NCI-H82 (cell line): ENCODE results near the gene KDM3B.

Experiments
- DNase-seq: peaks from one replicate; lab custom pipeline; 2025; lab: John Stamatoyannopoulos, UW

The KDM3B gene

DNA sequence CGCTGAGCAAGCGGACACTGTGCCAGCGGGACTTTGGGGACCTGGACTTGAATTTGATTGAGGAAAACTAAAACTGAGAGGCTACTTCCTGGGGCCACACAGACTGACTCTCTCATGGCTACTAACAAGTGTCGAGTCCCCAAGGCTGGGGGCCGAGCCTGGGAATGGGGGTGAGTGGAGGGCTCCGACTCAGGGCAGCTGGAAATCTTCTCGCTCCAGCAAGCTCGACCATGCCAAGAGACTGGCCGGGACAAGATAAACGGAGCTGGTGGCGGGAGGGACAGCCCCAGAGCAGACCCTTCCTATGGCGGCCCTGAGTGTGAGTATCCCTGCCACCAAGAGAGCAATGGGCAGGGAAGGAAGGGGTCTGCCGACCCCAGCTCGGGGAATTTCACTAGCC, 5.6 kb upstream of the KDM3B start:
- DNase-seq, result no peak

DNA sequence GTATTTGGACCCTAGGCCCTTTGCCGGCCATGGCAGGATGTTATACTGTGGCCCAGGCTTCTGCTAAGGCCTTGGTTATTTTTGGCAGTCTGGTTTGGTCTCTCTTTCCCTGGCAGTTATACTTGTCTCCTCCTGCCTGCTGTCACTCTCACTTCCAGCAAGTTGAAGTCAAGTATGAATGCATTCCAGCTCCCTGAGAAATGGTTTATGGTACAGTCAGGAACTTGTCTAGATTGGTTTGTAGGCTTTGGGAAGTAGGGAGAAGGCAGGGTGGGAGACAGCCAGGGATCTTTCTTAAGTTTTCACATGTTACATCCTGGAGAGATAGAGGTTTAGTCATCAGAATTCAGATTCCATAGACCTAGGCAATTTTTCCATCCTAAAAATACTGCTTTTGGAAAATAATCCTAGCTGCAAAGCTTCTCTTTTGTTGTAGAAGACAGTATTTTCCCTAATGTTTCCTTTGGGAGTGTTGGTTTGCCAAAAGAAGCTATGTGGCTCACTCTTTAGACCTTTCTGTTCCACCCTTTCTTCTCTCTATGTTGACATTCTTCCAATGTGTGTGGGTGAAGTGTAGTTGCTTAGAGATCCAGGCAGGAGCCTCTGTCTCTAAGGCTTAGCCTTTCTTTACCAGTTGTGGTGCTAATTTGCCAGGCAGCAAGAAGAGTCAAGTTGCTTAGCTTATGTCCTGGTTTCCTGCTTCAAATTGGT, 2.5 kb upstream of the KDM3B start:
- no peak for DNase-seq

DNA sequence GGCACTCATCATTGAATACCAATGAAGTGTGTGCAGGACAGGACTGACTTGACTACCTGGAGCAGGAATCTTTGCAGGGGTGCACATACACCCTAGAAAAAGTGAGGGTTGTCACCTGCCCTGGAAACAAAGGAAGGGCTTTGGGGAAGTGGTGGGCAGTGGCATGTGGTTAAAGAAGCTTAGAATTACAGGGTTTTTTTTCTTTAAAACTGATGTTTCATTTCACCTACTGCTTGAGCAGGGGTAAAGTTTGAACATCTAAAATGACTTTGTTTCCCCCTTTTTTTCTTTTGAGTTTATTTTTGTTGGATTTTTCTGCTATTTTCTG, 2.0 kb upstream of the KDM3B start:
- DNase-seq, result no peak

DNA sequence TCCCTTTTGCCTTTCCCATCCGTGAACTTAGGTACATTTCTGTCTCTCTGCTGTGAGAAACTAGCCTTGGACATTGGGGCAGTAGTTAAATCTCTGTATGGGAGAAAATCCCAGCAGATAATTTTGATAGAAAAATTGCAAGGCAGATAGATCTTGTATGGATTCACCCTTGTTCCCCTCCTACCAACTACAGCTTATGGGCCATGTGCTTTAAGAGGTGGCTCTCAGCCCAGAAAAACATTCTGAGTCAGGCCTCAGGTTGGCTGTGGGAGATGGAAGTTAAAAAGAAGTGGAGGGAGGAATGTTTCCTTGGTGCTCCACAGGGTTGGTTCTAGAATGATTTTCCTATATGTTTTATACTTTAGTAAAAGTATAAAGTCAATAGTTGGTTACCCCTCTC, 1.4 kb upstream of the KDM3B start:
- no peak for DNase-seq

DNA sequence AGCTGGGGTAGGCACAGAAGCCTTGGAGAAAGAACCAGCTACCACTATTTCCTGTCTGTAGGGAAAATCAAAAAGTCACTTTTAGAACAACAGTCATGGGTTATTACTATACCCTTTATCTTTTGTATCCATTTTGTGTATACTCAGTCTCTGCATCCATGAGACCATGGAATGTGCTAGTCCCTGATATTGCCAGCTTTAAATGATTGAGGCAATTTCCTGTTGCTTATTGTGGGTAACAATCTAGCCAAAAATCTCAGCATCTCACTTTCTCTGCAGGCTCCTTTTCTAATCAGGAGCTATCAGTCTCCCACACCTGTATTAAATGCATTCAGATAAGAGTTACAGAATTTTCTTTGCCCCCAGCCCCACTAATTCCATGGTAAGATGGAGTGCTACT, 968 bp upstream of the KDM3B start:
- DNase-seq, result no peak

DNA sequence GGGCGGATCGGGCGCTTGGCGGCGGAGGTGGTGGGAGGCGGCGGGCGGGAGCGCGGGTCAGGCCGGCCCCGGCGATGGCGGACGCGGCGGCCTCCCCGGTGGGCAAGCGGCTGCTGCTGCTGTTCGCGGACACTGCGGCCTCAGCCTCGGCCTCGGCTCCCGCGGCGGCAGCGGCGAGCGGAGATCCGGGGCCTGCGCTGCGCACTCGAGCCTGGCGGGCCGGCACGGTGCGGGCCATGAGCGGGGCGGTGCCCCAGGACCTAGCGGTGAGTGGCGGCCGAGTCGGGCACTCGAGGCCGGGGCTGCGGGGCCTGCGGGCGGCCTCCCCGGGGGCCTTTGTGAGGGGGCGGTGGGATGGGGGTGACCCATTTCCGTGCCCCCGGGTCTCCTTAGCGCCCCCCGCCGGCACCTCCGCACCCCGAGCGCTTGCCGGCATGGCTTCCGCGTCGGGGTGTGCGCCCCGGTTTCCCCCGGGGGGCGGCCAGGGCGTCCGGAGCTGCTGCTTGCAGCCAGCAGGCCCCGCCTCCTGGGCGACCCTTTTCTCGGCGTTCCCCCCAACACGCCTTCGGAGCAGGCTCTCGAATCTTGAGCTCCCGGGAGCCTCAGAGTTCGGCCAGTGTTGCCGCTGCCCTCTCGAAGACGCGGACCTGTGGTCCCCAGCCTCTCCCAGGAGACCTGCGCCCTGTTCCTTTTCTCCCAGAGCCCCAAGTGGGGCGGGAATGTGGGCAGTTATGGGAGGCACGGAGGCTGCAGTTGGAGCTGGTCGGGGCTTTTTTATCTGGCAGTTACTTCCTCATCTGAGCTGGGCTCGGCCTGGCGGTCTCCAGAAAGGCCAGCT, 456 bp downstream of the KDM3B start:
- DNase-seq, result peak; percentile 57

DNA sequence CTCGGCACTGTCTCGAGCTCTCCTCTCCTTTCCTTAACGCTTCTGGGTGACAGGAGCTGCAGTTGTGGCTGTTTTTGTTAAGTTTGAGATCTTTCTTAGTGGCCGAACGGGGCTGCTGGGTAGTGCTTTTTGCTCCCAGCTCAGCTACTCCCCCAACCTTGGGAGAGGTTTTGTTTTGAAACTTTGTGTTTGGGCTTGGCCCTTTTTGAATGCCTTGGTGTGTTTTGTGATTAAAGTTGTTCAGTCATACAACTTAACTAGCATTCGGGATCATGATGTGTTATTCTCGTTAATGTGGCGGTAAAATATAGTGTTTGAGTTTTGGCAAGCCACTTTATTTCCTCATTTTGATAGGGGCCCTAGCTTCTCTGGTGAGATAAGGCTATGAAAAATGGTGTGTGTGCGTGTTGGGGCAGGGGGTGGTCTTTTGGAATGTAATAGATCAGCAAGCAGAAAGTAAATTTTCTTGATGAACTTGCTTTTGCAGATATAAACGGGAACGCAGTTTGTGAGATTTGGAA, 1.1 kb downstream of the KDM3B start:
- DNase-seq, result no peak

DNA sequence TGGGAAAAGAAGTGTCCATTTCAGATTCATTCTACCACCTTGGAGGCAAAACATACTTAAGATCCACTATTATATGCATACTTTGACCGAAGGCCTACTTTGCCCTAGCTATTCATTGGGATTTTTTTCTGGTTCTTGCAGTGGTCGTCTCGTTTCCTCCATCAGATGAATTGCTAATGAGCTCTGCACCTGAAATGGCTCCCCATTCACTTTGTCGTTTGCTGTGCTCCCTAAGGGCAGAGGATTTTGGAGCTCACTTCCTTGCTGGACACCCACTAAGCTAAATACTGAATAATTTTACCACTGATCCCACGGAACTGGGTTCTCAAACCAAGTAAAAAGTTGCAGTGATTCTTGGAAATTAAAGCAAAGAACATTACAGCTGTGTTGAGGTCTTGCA, 1.9 kb downstream of the KDM3B start:
- no peak for DNase-seq

DNA sequence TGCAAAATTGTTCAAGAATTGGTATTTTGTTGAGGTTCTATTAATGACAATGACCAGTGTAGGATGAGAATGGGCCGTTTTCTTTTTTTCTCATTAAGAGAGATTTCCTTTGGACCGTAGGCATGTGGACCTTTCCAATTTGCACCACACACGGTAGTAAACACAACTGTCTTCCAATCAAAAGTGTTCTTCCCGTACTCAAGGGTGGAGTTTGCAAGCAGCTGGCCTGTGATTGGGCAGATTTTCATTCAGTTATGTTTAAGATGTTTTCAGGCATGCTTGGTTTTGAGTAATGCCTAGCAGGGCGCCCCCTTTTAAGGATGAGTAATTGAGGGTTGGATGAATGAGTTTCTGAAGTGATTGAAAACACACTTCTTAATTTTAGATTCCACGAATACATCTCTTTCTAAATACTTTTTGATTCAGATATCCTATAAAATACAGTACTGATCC, 2.5 kb downstream of the KDM3B start:
- peak; percentile 63 for DNase-seq

DNA sequence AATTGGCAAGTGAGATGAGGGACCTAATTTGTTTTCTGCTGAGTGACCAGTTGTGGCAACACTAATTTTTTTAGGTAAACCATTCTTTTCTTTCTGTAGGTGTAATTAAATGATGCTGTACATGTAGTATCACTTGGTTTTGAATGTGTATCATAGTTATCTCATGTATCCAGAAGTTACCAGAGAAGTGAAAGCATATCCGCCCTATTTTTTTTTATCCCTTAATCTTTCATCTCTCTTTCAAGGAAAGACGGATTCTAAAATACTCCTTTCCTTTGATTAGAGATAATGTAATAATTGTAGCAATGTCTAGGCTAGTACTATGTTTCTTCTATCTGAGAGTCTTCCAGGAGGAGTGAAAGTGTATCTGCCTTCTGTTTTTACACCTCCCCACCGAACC, 7.1 kb downstream of the KDM3B start:
- no peak for DNase-seq

DNA sequence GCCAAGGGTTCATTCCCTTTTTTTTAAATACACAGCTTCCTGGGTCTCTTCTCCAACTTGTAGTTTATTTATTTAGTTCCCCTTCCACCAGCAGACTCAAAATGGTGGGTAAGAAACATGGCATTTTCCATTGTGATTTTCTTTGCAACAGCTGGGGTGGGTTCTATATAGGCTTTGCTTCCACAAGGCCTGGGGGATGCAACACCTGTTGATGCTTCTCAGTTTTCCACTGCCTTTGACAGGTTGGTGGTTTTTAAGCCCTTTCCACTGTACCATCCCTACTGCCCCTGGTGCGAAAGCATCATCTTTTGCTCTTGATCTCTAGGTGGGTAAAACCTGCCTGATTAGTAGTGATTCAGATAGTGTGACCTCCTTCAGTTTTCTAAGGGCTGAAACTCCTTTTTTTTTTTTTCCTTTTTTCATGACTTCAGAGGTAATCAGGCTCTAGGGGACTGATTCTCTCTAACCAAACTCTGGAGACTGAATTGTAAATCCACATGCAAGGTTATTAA, 8.5 kb downstream of the KDM3B start:
- peak; percentile 27 for DNase-seq

DNA sequence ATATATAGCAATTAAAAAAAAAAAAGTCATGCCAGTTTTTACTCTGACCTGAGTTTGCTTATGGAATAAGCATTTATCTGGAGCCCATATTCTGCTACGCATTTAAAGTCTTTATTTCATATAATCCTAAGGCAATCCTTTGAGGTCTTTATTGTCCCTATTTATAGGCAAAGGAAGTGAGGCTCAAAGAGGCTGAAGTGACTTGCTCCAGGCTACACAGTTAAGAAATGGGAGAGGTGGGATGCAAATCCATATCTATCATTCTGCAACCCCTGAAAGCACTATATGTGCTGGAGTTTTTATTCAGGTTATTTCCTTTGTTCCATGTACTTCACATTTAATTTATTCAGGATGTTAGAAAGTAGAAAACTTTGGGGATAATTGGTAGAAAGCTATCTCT, 12.1 kb downstream of the KDM3B start:
- no peak for DNase-seq

DNA sequence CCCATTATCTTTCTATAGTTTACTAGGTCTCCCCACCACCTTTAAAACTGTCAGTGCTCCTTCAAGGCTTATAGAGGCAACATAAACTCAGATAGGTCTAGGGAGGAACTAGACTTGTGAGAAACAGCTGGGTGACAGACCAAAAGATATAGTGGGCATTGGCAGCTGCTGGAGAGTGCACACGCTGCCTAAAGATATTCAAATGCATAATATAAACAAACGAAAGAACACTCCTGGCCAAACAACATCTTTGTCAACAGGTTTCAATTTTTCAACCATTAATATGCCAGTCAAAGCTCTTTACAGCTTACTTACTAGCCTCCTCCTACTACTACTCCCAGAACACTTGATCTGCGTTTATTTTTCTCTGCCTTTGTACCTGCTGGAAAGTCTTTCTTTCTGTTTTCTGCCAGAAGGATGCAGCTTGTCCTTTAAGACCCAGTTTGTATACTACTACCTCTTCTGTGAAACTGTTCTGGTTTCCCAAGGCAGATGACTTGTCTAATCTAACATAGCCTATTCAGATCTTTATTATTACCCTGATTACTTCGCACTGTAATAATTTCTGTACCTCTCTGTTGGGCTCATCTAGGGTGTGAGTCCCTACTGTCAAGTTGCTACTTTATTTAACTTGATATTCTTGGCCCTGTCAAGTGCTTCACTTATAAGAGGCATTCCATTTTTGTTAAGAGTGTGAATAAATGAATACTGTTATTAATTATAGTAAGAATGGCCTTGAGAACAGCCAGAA, 14.3 kb downstream of the KDM3B start:
- DNase-seq, result no peak

DNA sequence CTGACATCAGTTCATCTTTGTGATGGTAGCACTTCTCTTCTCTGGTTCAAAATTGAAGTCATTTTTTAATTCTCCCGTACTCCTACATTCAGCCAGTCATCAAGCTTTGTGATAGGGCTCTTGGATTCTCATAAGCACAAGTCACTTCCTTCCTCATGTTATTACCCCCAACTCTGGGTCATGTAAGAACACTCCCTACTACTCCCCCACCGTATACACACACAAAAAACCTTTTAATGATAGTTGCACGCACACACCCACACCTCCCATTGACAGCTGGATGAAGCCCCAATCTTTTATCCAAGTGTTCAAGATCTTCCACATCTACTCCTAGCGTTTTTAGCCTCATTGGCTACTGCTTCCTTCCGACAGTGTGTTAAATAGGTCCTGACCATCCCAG, 16.8 kb downstream of the KDM3B start:
- DNase-seq, result no peak

DNA sequence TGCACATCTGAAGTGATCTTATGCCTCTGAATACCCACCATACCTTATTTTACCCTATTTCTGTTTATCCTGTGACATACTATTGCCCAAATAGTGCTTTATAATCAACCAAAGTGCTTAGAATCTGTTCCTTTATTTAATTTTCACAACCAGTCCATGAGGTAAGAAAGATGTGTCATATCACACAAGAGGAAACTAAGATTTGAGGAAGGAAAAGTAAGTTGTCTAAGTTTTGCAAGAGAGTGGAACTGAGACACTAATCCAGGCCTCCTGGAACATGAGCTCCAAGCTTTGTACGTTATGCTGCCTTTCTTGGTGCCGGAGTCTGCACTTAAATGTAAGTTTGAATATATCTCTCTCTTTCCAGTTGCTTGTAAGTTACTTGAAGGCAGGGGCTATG, 17.2 kb downstream of the KDM3B start:
- DNase-seq, result no peak

DNA sequence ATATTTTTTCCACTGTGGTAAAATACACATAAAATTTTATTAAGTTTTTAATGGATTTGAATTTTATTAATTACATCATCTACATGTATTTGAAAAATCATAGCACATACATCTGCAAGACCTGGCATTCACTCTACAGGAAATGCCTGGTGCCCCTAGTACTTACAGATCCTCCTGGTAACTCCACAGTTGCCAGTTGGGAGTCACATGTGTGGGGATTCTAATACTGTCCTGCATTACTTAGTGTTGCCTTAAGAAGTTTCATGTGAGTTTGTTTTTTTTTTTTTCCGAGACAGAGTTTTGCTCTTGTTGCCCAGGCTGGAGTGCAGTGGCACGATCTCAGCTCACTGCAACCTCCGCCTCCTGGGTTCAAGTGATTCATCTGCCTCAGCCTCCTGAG, 18.1 kb downstream of the KDM3B start:
- DNase-seq, result no peak

DNA sequence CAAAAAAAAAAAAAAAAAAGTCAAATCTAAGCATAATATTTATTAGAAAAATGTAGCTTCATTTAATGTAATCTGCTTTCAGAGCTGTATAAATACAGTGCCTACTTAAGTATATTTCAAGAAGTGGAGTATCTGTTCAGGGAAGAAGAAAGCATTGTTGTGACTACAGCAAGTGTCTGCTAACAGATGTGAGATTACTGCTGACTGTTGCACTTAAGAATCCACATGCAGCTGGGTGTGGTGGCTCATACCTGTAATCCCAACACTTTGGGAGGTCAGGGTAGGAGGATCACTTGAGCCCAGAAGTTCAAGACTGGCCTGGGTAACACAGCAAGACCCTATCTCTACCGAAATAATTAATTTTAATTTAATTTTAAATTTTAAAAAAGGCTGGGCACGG, 19.0 kb downstream of the KDM3B start:
- no peak for DNase-seq

DNA sequence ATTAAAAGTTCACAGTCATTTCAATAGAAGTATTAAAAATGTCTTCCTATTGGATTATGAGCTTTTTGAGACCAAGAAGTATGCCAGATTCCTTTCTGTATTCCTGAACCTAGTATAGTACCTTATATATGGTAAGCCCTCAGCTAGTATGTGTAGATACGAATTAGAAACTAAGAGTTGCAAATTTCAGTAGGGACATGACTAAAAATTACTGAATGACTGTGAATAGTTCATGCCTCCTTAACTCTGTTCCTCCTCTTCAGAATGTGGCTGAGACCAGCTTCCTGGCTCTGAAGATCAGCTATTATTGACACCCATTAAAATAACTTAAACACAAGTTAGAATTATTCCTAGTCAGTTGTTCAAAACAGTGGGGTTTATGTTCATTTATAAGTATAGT, 19.7 kb downstream of the KDM3B start:
- no peak for DNase-seq

DNA sequence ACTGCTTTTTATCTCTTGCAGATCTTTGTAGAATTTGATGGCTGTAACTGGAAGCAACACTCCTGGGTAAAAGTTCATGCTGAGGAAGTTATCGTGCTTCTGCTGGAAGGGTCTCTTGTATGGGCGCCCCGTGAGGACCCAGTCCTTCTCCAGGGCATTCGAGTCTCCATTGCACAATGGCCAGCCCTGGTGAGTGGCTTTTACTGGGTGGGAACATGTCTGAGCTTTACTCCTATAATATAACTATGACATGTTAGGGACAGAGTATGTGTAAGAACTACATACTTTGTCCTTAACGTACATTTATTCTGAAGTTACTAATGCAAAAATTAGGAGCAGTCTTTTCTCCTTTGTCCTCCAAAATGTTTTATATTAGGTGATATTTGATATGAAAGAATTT, 20.2 kb downstream of the KDM3B start:
- DNase-seq, result no peak

DNA sequence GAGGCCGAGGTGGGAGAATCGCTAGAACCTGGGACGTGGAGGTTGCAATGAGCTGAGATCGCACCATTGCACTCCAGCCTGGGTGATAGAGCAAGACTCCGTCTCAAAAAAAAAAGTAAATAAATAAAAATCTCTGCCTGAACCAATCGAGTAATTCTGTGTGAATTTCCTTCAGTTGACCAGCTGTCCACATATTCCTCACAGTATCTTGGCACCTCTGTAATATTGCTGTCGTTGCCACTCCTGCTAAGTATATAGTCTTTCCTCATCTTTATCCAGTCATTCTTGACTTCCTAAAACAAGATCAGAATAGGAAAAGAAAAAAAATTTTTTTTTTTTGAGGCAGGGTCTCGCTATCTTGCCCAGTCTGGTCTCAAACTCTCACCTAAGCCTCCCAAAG, 29.9 kb downstream of the KDM3B start:
- no peak for DNase-seq

DNA sequence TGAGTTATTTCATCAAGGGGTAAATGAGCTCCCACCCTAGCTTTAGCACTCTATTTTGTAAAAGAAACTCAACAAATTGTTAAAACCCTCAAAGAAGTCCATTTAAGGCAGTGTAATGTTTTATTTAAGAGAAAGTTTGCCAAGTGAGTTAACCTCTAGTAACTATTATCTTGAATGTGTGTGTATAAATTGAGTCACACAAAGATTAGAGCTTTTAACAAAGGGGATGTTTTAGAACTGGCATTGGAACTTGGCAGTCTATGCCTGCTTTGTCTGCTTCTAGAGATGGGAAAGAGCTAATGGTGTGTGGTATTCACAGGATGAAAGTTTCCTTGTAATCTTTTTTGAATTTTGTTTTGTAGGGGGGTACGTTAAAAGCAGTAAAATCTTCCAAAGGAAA, 33.2 kb downstream of the KDM3B start:
- no peak for DNase-seq

DNA sequence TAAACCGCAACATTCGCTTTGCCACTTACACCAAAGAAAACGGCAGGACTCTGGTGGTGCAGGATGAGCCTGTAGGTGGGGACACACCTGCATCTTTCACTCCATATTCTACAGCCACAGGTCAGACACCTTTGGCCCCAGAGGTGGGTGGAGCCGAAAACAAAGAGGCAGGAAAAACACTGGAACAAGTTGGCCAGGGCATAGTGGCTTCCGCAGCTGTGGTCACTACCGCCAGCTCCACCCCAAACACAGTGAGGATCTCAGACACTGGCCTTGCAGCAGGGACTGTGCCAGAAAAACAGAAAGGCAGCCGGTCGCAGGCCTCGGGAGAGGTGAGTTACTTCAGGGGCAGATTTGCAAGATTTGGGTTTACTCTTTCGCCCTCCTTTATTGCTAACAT, 33.8 kb downstream of the KDM3B start:
- no peak for DNase-seq

DNA sequence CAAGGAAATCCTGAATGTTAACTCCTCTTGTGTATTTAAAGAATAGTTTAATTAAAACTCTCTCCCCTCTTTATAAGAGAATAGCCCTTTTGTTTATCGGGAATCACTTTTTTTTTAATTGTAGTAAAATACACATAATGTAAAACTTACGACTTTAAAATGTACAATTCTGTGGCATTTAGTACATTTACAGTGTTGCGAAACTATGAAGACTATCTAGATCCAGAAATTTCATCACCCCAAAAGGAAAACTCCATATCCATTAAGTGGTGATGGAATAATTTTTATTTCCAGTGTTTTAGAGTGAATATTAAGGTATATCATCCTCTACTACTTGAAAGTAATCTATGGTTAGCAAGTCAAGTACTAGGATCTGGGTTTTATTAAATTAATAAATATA, 36.8 kb downstream of the KDM3B start:
- DNase-seq, result no peak
